Loucy (cell line): ENCODE measurements around the gene GDA.

Experiments used
- CTCF ChIP-seq: fragments of 200-600 bp; sonication (generic); conservative IDR thresholded peaks from 2 replicates; pipeline ENCODE4 v1.5.1; 2014; ENCODE audit warnings: mild to moderate bottlenecking, antibody characterized with exemption, low read length
- EZH2phosphoT487 ChIP-seq: fragments of 200-600 bp; IDR thresholded peaks from 2 replicates; pipeline ENCODE4 v1.6.1; 2018; ENCODE audit warnings: antibody characterized with exemption, mild to moderate bottlenecking, moderate library complexity, borderline replicate concordance

GRCh38 chr9:72290311-72290710 is 141.1 kb downstream of the GDA start:
- TF ChIP-seq CTCF (no peak), EZH2phosphoT487 (no peak)
